GM12892 (cell line): ENCODE results near the gene DEFB113.

Source experiments
- POLR2A ChIP-seq: IDR thresholded peaks from 2 replicates; pipeline ENCODE4 v1.6.1; 2011; ENCODE audit warnings: low read depth, low read length, control low read depth
- POLR2AphosphoS5 ChIP-seq: IDR thresholded peaks from 2 replicates; pipeline ENCODE4 v1.6.1; 2011; ENCODE audit warnings: low read depth, low read length, control low read depth
- TAF1 ChIP-seq: IDR thresholded peaks from 2 replicates; pipeline ENCODE4 v1.6.1; 2011; ENCODE audit warnings: low read depth, mild to moderate bottlenecking, control low read depth, low read length, borderline replicate concordance

- TF ChIP-seq POLR2A (no peak), TAF1 (no peak), POLR2AphosphoS5 (no peak)
Measured at GRCh38 chr6:49933526-49933925, 35.9 kb downstream of the DEFB113 start.
